ENCODE measurements around the gene MICA. TPM values are rescaled to one million over a fixed set of nuclear protein-coding genes. Genes with fewer than 3 reads are reported as not detected.
"Not testable (repeated sequence)": the region's sequence is repeated elsewhere in the genome, so short reads cannot be mapped to it uniquely, and the experiment has no call there.

MICA gene
- total and polyA plus RNA-seq, 4 donors = 3.2 to 9.1 (median 4.2) TPM

- Histone ChIP-seq H3K9ac (ENCODE audit: low read depth in 1 of 2, low read length in 2 of 2) (no peak overlapping the region), H3K36me3 (ENCODE audit: control insufficient read depth in 4 of 4, insufficient read depth in 3 of 4, low read depth in 1 of 4, low read length in 3 of 4) (no peaks in the 10 kb centered on the region), H3K27me3 (ENCODE audit: control insufficient read depth in 4 of 4, insufficient read depth in 4 of 4, low read length in 3 of 4) (no peaks in the 10 kb centered on the region), H3K4me3 (ENCODE audit: low read depth in 1 of 3, low read length in 3 of 3) (no peak overlapping the region), H3K27ac (ENCODE audit: low read depth in 1 of 2, low read length in 2 of 2) (no peak overlapping the region), H3K9me3 (ENCODE audit: control insufficient read depth in 4 of 4, low read length in 3 of 4) (no peaks in the 10 kb centered on the region), H3K4me1 (ENCODE audit: control insufficient read depth in 4 of 4, insufficient read depth in 4 of 4, low read length in 3 of 4) (no peaks in the 10 kb centered on the region)
- 68% methylated on average over 2 of the region's 2 CpGs for WGBS
- TF ChIP-seq HNF4G (IDR thresholded peaks at IDR 0.05) (no peak), YY1 (IDR thresholded peaks at IDR 0.05) (no peak), REST (IDR thresholded peaks at IDR 0.05) (no peak), NR2F2 (IDR thresholded peaks at IDR 0.05) (no peak), FOXA2 (IDR thresholded peaks at IDR 0.05) (no peak), CTCF (IDR thresholded peaks at IDR 0.05; ENCODE audit: low read depth, low read length, missing input control) (no peak), EGR1 (IDR thresholded peaks at IDR 0.05; ENCODE audit: low read depth in 2 of 2) (no peak), SP1 (IDR thresholded peaks at IDR 0.05) (no peak), TAF1 (conservative IDR thresholded peaks at IDR 0.05) (no peak)
- DNase-seq (ENCODE audit: low spot score) = no peak
These were observed 27.1 kb downstream of the MICA start for GRCh38 chr6:31430449-31430848.

- not testable (repeated sequence) for H3K4me1 ChIP-seq (ENCODE audit: control insufficient read depth in 4 of 4, insufficient read depth in 4 of 4, low read length in 3 of 4); DNase-seq (ENCODE audit: low spot score); H3K4me3 ChIP-seq (ENCODE audit: low read depth in 1 of 3, low read length in 3 of 3); H3K36me3 ChIP-seq (ENCODE audit: control insufficient read depth in 4 of 4, insufficient read depth in 3 of 4, low read depth in 1 of 4, low read length in 3 of 4); H3K27ac ChIP-seq (ENCODE audit: low read depth in 1 of 2, low read length in 2 of 2); H3K9me3 ChIP-seq (ENCODE audit: control insufficient read depth in 4 of 4, low read length in 3 of 4); H3K9ac ChIP-seq (ENCODE audit: low read depth in 1 of 2, low read length in 2 of 2); H3K27me3 ChIP-seq (ENCODE audit: control insufficient read depth in 4 of 4, insufficient read depth in 4 of 4, low read length in 3 of 4)
- WGBS = 83% methylated on average over 5 of the region's 5 CpGs
These were observed 31.7 kb downstream of the MICA start for GRCh38 chr6:31435051-31435450.

- Histone ChIP-seq H3K27ac (ENCODE audit: low read depth in 1 of 2, low read length in 2 of 2) (no peak overlapping the region), H3K9ac (ENCODE audit: low read depth in 1 of 2, low read length in 2 of 2) (no peak overlapping the region), H3K36me3 (ENCODE audit: control insufficient read depth in 4 of 4, insufficient read depth in 3 of 4, low read depth in 1 of 4, low read length in 3 of 4) (no peaks in the 10 kb centered on the region), H3K4me3 (ENCODE audit: low read depth in 1 of 3, low read length in 3 of 3) (no peak overlapping the region), H3K27me3 (ENCODE audit: control insufficient read depth in 4 of 4, insufficient read depth in 4 of 4, low read length in 3 of 4) (peaks cover 0 to 3% (median 0%) of the 10 kb centered on the region in 4 donors), H3K4me1 (ENCODE audit: control insufficient read depth in 4 of 4, insufficient read depth in 4 of 4, low read length in 3 of 4) (peaks cover 0 to 5% (median 2%) of the 10 kb centered on the region in 4 donors), H3K9me3 (ENCODE audit: control insufficient read depth in 4 of 4, low read length in 3 of 4) (no peaks in the 10 kb centered on the region)
- no peak for DNase-seq (ENCODE audit: low spot score)
- 68% methylated on average over 2 of the region's 2 CpGs for WGBS
- TF ChIP-seq CTCF (IDR thresholded peaks at IDR 0.05; ENCODE audit: low read depth, low read length, missing input control) (no peak), RXRA (IDR thresholded peaks at IDR 0.05) (no peak), HNF4G (IDR thresholded peaks at IDR 0.05) (no peak), ZBTB33 (IDR thresholded peaks at IDR 0.05) (no peak), TAF1 (conservative IDR thresholded peaks at IDR 0.05) (no peak), SP1 (IDR thresholded peaks at IDR 0.05) (no peak), YY1 (IDR thresholded peaks at IDR 0.05) (no peak), HNF4A (conservative IDR thresholded peaks at IDR 0.05) (no peak), MAX (IDR thresholded peaks at IDR 0.05) (no peak), RAD21 (IDR thresholded peaks at IDR 0.05) (no peak), ATF3 (IDR thresholded peaks at IDR 0.05) (no peak), EGR1 (IDR thresholded peaks at IDR 0.05; ENCODE audit: low read depth in 2 of 2) (no peak), GABPA (IDR thresholded peaks at IDR 0.05 in 1 of 2, conservative IDR thresholded peaks at IDR 0.05 in 1 of 2) (no peak), FOXA2 (IDR thresholded peaks at IDR 0.05) (no peak), FOXA1 (IDR thresholded peaks at IDR 0.05) (no peak)
These were observed 34.8 kb downstream of the MICA start for GRCh38 chr6:31438222-31438621.

Measured in liver (tissue), 9 donors.